T-cell (primary cell): ENCODE results near the gene NPC1. TPM values are rescaled to one million over a fixed set of nuclear protein-coding genes. Genes with fewer than 3 reads are reported as not detected.

Experiments used
- ATAC-seq, 4 experiments: fragments of 200-7000 bp in 3 of 4; fragments of 150-1000 bp in 1 of 4; cut with Tn5 transposase; replicated peaks in 1 of 4; 1 replicate in 3 of 4; 2 replicates in 1 of 4; pipeline ENCODE4 v1.10.0; 2021; ENCODE audit warnings: moderate library complexity in 3 of 4, mild to moderate bottlenecking in 2 of 4, moderate number of reproducible peaks in 1 of 4
- CTCF ChIA-PET, 2 donors: fragments of 300-600 bp; sonication (Branson Sonifier 250); formaldehyde crosslinking; loops; one replicate each; lab custom pipeline; 2022; ENCODE audit warnings: antibody characterized with exemption in 2 of 2; lab: Charles Lee
- POLR2A ChIA-PET, 2 donors: fragments of 300-600 bp; sonication (Branson Sonifier 250); formaldehyde crosslinking; loops; one replicate each; lab custom pipeline; 2022; ENCODE audit warnings: antibody characterized with exemption in 2 of 2; lab: Charles Lee
- DNase-seq, 35 experiments: peaks; one replicate each; pipeline versions ENCODE4 v3.0.0 to v3.0.0-alpha.2; 2013 to 2023
- H3K27ac ChIP-seq: one replicate; pipeline ENCODE4 v1.5.1; 2013; ENCODE audit warnings: low read length
- H3K27me3 ChIP-seq, 2 experiments: replicated peaks in 1 of 2; 1 replicate in 1 of 2; 2 replicates in 1 of 2; pipeline versions ENCODE4 v1.6.1 to v1.7.0; 2013; ENCODE audit warnings: low read length in 1 of 2, mixed read lengths in 1 of 2; ENCODE audit not compliant: control insufficient read depth in 2 of 2, insufficient read depth in 2 of 2; ENCODE audit errors: extremely low read depth in 1 of 2
- H3K36me3 ChIP-seq, 2 donors: 1 replicate in 1 of 2; 2 replicates in 1 of 2; pipeline versions ENCODE4 v1.6.1 to v1.7.0; 2013; ENCODE audit warnings: low read length in 1 of 2; ENCODE audit not compliant: control insufficient read depth in 2 of 2, insufficient read depth in 1 of 2; ENCODE audit errors: extremely low read depth in 1 of 2
- H3K4me1 ChIP-seq, 2 experiments: 1 replicate in 1 of 2; 2 replicates in 1 of 2; pipeline versions ENCODE4 v1.6.1 to v1.7.0; 2013; ENCODE audit warnings: low read length in 2 of 2, mixed read lengths in 1 of 2; ENCODE audit not compliant: insufficient read depth in 2 of 2, control insufficient read depth in 1 of 2; ENCODE audit errors: extremely low read depth in 1 of 2
- H3K4me3 ChIP-seq, 2 donors: 1 replicate in 1 of 2; 2 replicates in 1 of 2; pipeline versions ENCODE4 v1.5.1 to v1.7.0; 2013; ENCODE audit warnings: mild to moderate bottlenecking in 2 of 2, low read length in 1 of 2, moderate library complexity in 1 of 2; ENCODE audit not compliant: control insufficient read depth in 1 of 2; ENCODE audit errors: extremely low read depth in 1 of 2
- H3K9me3 ChIP-seq: 2 replicates; pipeline ENCODE4 v1.7.0; 2013
- H3K27ac Mint-ChIP-seq, 2 donors: one replicate each; pipeline ENCODE4 v1.8.0; 2020 to 2021; ENCODE audit warnings: mild to moderate bottlenecking in 2 of 2, mixed read lengths in 2 of 2
- H3K27me3 Mint-ChIP-seq, 2 donors: one replicate each; pipeline ENCODE4 v1.8.0; 2021 to 2022; ENCODE audit warnings: mixed read lengths in 2 of 2
- H3K36me3 Mint-ChIP-seq: one replicate; pipeline ENCODE4 v1.8.0; 2021; ENCODE audit warnings: mixed read lengths
- H3K4me1 Mint-ChIP-seq, 3 donors: one replicate each; pipeline ENCODE4 v1.8.0; 2020 to 2022; ENCODE audit warnings: mixed read lengths in 3 of 3, mild to moderate bottlenecking in 1 of 3
- H3K4me3 Mint-ChIP-seq, 3 donors: one replicate each; pipeline ENCODE4 v1.8.0; 2020 to 2022; ENCODE audit warnings: mild to moderate bottlenecking in 3 of 3, mixed read lengths in 3 of 3, moderate library complexity in 3 of 3
- H3K9me3 Mint-ChIP-seq, 3 donors: one replicate each; pipeline ENCODE4 v1.8.0; 2020 to 2022; ENCODE audit warnings: mixed read lengths in 3 of 3
- WGBS: methylation state at CpG from one replicate; pipeline ENCODE4 v1.1.5; 2013; ENCODE audit warnings: missing lambda C conversion rate; ENCODE audit not compliant: insufficient coverage; 5-methylcytosine and 5-hydroxymethylcytosine counted together
- total RNA-seq, 35 experiments: library from RNA in 6 of 35; stranded (reverse) in 6 of 35; fragments of 120-200 nt in 1 of 35; gene quantifications; one replicate each; pipeline versions ENCODE4 v1.2.1 to v1.2.4 and lab custom pipeline; 2013 to 2026

Gene NPC1
- total RNA-seq, 5 donors from 2014 or later (not counting 1 experiment from before 2014, with no cell fraction given): 35.2 to 52.7 (median 39.4) TPM

GRCh38 chr18:23539296-23539695, 47.0 kb downstream of the NPC1 start:
- DNase-seq: no peak
- Histone ChIP-seq H3K27ac (no peak overlapping the region), H3K36me3 (peaks cover 10 to 87% of the 10 kb centered on the region in 2 donors), H3K4me3 (no peak overlapping the region), H3K4me1 (peaks cover 22 to 28% of the 10 kb centered on the region in 2 experiments), H3K27me3 (no peaks in the 10 kb centered on the region), H3K9me3 (no peaks in the 10 kb centered on the region)
- no peaks in the 10 kb centered on the region for H3K27me3 Mint-ChIP-seq
- no peak overlapping the region for H3K4me3 Mint-ChIP-seq
- peaks cover 70% of the 10 kb centered on the region for H3K36me3 Mint-ChIP-seq
- ChIA-PET POLR2A (interaction anchor here in 1 of 2 donors (0.6 kb wide), 1 partner anchor 554 kb away, joined by 6 read pairs; no protein-coding TSS in a partner anchor), CTCF (interaction anchor here in 1 of 2 donors (0.7 kb wide), 1 partner anchor 26 kb away, joined by 3 read pairs; no protein-coding TSS in a partner anchor)
- 82% methylated on average over 6 of the region's 9 CpGs for WGBS
- H3K9me3 Mint-ChIP-seq: no peaks in the 10 kb centered on the region
- H3K4me1 Mint-ChIP-seq: peaks cover 33 to 44% (median 33%) of the 10 kb centered on the region in 3 donors
- H3K27ac Mint-ChIP-seq: peak overlapping the region in 1 of 2 donors; percentile 60
- no peak for ATAC-seq

GRCh38 chr18:23538870-23539269, 47.4 kb downstream of the NPC1 start:
- peaks cover 71% of the 10 kb centered on the region for H3K36me3 Mint-ChIP-seq
- POLR2A ChIA-PET: no interaction called here
- H3K27ac Mint-ChIP-seq: peak overlapping the region in 1 of 2 donors; percentile 60
- ATAC-seq: no peak
- H3K27me3 Mint-ChIP-seq: no peaks in the 10 kb centered on the region
- CTCF ChIA-PET: interaction anchor here (0.7 kb wide), 2 partner anchors 26 to 40 kb away, joined by 3 read pairs; no protein-coding TSS in a partner anchor
- Histone ChIP-seq H3K4me3 (no peak overlapping the region), H3K27ac (no peak overlapping the region), H3K9me3 (no peaks in the 10 kb centered on the region), H3K27me3 (no peaks in the 10 kb centered on the region), H3K36me3 (peaks cover 11 to 88% of the 10 kb centered on the region in 2 donors), H3K4me1 (peaks cover 22 to 28% of the 10 kb centered on the region in 2 experiments)
- no peak for DNase-seq
- H3K9me3 Mint-ChIP-seq: no peaks in the 10 kb centered on the region
- WGBS: 93% methylated on average over 3 of the region's 6 CpGs
- H3K4me1 Mint-ChIP-seq: peaks cover 33 to 44% (median 33%) of the 10 kb centered on the region in 3 donors
- no peak overlapping the region for H3K4me3 Mint-ChIP-seq

GRCh38 chr18:23538001-23538400, 48.3 kb downstream of the NPC1 start:
- Histone ChIP-seq H3K36me3 (peaks cover 12 to 93% of the 10 kb centered on the region in 2 donors), H3K4me1 (peaks cover 22 to 28% of the 10 kb centered on the region in 2 experiments), H3K4me3 (no peak overlapping the region), H3K27ac (no peak overlapping the region), H3K9me3 (no peaks in the 10 kb centered on the region), H3K27me3 (no peaks in the 10 kb centered on the region)
- H3K4me1 Mint-ChIP-seq: peaks cover 33 to 42% (median 33%) of the 10 kb centered on the region in 3 donors
- peaks cover 73% of the 10 kb centered on the region for H3K36me3 Mint-ChIP-seq
- ChIA-PET POLR2A (no interaction called here), CTCF (no interaction called here)
- DNase-seq (no peak), ATAC-seq (no peak)
- no peaks in the 10 kb centered on the region for H3K27me3 Mint-ChIP-seq
- no peaks in the 10 kb centered on the region for H3K9me3 Mint-ChIP-seq
- 96% methylated on average over 8 of the region's 9 CpGs for WGBS
- no peak overlapping the region for H3K4me3 Mint-ChIP-seq
- H3K27ac Mint-ChIP-seq: no peak overlapping the region

GRCh38 chr18:23537274-23537673, 49.0 kb downstream of the NPC1 start:
- H3K36me3 Mint-ChIP-seq: peaks cover 74% of the 10 kb centered on the region
- no peaks in the 10 kb centered on the region for H3K9me3 ChIP-seq
- H3K4me1 Mint-ChIP-seq: peaks cover 27 to 36% (median 28%) of the 10 kb centered on the region in 3 donors
- no peak overlapping the region for H3K4me3 Mint-ChIP-seq
- 87% methylated on average over 3 of the region's 7 CpGs for WGBS
- H3K27ac ChIP-seq: no peak overlapping the region
- peak overlapping the region in 1 of 2 donors; percentile 71 for H3K27ac Mint-ChIP-seq
- no peaks in the 10 kb centered on the region for H3K27me3 ChIP-seq
- ChIA-PET POLR2A (interaction anchor here in 1 of 2 donors (0.5 kb wide), 1 partner anchor 20 kb away, joined by 5 read pairs; no protein-coding TSS in a partner anchor), CTCF (no interaction called here)
- H3K4me1 ChIP-seq: peaks cover 21 to 25% of the 10 kb centered on the region in 2 experiments
- no peak for ATAC-seq
- H3K27me3 Mint-ChIP-seq: no peaks in the 10 kb centered on the region
- H3K36me3 ChIP-seq: peaks cover 17 to 94% of the 10 kb centered on the region in 2 donors
- DNase-seq: no peak
- no peaks in the 10 kb centered on the region for H3K9me3 Mint-ChIP-seq
- H3K4me3 ChIP-seq: no peak overlapping the region

- H3K9me3 ChIP-seq: no peaks in the 10 kb centered on the region
- H3K36me3 Mint-ChIP-seq: peaks cover 80% of the 10 kb centered on the region
- no peak overlapping the region for H3K27ac ChIP-seq
- H3K27me3 ChIP-seq: no peaks in the 10 kb centered on the region
- H3K4me3 ChIP-seq: no peak overlapping the region
- 96% methylated on average over 5 of the region's 5 CpGs for WGBS
- H3K27me3 Mint-ChIP-seq: no peaks in the 10 kb centered on the region
- peaks cover 21 to 97% of the 10 kb centered on the region in 2 donors for H3K36me3 ChIP-seq
- ATAC-seq (no peak), DNase-seq (no peak)
- peaks cover 17 to 25% (median 18%) of the 10 kb centered on the region in 3 donors for H3K4me1 Mint-ChIP-seq
- POLR2A ChIA-PET: no interaction called here
- peaks cover 16% of the 10 kb centered on the region in 2 experiments for H3K4me1 ChIP-seq
- CTCF ChIA-PET: no interaction called here
- no peak overlapping the region for H3K4me3 Mint-ChIP-seq
- H3K9me3 Mint-ChIP-seq: no peaks in the 10 kb centered on the region
- peak overlapping the region; percentile 6 to 44 for H3K27ac Mint-ChIP-seq
These were observed 50.1 kb downstream of the NPC1 start for GRCh38 chr18:23536204-23536603.

GRCh38 chr18:23534276-23534675, 52.0 kb downstream of the NPC1 start:
- Histone ChIP-seq H3K27me3 (no peaks in the 10 kb centered on the region), H3K36me3 (peaks cover 21 to 99% of the 10 kb centered on the region in 2 donors), H3K4me3 (no peak overlapping the region), H3K27ac (no peak overlapping the region), H3K4me1 (no peaks in the 10 kb centered on the region), H3K9me3 (no peaks in the 10 kb centered on the region)
- H3K4me3 Mint-ChIP-seq: no peak overlapping the region
- CTCF ChIA-PET: interaction anchor here in 1 of 2 donors (0.6 kb wide), 1 partner anchor 23 kb away, joined by 3 read pairs; no protein-coding TSS in a partner anchor
- no peak overlapping the region for H3K27ac Mint-ChIP-seq
- no peak for DNase-seq
- H3K27me3 Mint-ChIP-seq: no peaks in the 10 kb centered on the region
- H3K36me3 Mint-ChIP-seq: peaks cover 84% of the 10 kb centered on the region
- H3K4me1 Mint-ChIP-seq: peaks cover 0 to 10% (median 0%) of the 10 kb centered on the region in 3 donors
- H3K9me3 Mint-ChIP-seq: no peaks in the 10 kb centered on the region
- 98% methylated on average over 11 of the region's 16 CpGs for WGBS
- POLR2A ChIA-PET: no interaction called here
- no peak for ATAC-seq
